T-helper 1 cell (primary cell): ENCODE results near the gene TACC3.

Experiments used
- DNase-seq, 5 donors: peaks; one replicate each; pipeline ENCODE4 v3.0.0-alpha.2; 2012 to 2020

TACC3 gene

GRCh38 chr4:1705732-1706131 lies 15.6 kb upstream of the TACC3 start:
- DNase-seq = no peak

- DNase-seq = no peak
Measured at GRCh38 chr4:1706358-1706757, 15.0 kb upstream of the TACC3 start.

GRCh38 chr4:1708581-1708980 lies 12.7 kb upstream of the TACC3 start:
- no peak for DNase-seq

- no peak for DNase-seq
Measured at GRCh38 chr4:1711055-1711570, 10.2 kb upstream of the TACC3 start.

GRCh38 chr4:1711571-1712215 lies 9.6 kb upstream of the TACC3 start:
- DNase-seq = peak in 3 of 5 donors; percentile 33 to 43 (median 35)

GRCh38 chr4:1712216-1713002 lies 8.9 kb upstream of the TACC3 start, which contains the start of gene SLBP:
SLBP (minus strand) TSS chr4:1712319; CDS start chr4:1712188, 131 bp downstream.
- peak; percentile 98 to 99 (median 99) for DNase-seq

- DNase-seq = no peak
Measured at GRCh38 chr4:1713003-1713851, 8.1 kb upstream of the TACC3 start.

GRCh38 chr4:1714303-1715001 lies 6.9 kb upstream of the TACC3 start:
- peak in 1 of 5 donors; percentile 22 for DNase-seq

GRCh38 chr4:1715002-1715758 lies 6.1 kb upstream of the TACC3 start:
- no peak for DNase-seq

GRCh38 chr4:1716065-1716945 lies 5.0 kb upstream of the TACC3 start:
- DNase-seq = no peak

- DNase-seq = no peak
Measured at GRCh38 chr4:1717129-1718094, 3.9 kb upstream of the TACC3 start.

- DNase-seq = no peak
Measured at GRCh38 chr4:1718095-1718850, 3.0 kb upstream of the TACC3 start.

- peak in 3 of 5 donors; percentile 33 to 60 (median 38) for DNase-seq
Measured at GRCh38 chr4:1720163-1720983, 948 bp upstream of the TACC3 start.

- no peak for DNase-seq
Measured at GRCh38 chr4:1721666-1722550, 587 bp downstream of the TACC3 start.

- DNase-seq = no peak
Measured at GRCh38 chr4:1722551-1723118, 1.3 kb downstream of the TACC3 start.
